Measurements from ENCODE around the gene ATOSA. TPM values are rescaled to one million over a fixed set of nuclear protein-coding genes. Genes with fewer than 3 reads are reported as not detected.

ATOSA gene
- total and polyA plus RNA-seq, 4 donors, result 12.8 to 77.8 (median 26.1) TPM

- 89% methylated on average over 1 of the region's 1 CpG for whole genome bisulfite sequencing
- peaks cover 2 to 36% (median 8%) of the 10 kb centered on the region in 4 donors for H3K36me3 ChIP-seq (ENCODE audit: control insufficient read depth in 4 of 4, insufficient read depth in 3 of 4, low read depth in 1 of 4, low read length in 3 of 4)
- no peak overlapping the region for H3K4me3 ChIP-seq (ENCODE audit: low read depth in 1 of 3, low read length in 3 of 3)
- no peak for DNase-seq (ENCODE audit: low spot score)
- H3K9me3 ChIP-seq (ENCODE audit: control insufficient read depth in 4 of 4, low read length in 3 of 4), result no peaks in the 10 kb centered on the region
- no peaks in the 10 kb centered on the region for H3K27me3 ChIP-seq (ENCODE audit: control insufficient read depth in 4 of 4, insufficient read depth in 4 of 4, low read length in 3 of 4)
- no peak overlapping the region for H3K9ac ChIP-seq (ENCODE audit: low read depth in 1 of 2, low read length in 2 of 2)
- TF ChIP-seq MAX (IDR thresholded peaks at IDR 0.05), result no peak
- peak in 1 of 2 donors; percentile 8 for TF ChIP-seq HNF4A (conservative IDR thresholded peaks at IDR 0.05)
- TF ChIP-seq CTCF (IDR thresholded peaks at IDR 0.05; ENCODE audit: low read depth, low read length, missing input control), result no peak
- TF ChIP-seq YY1 (IDR thresholded peaks at IDR 0.05), result peak; percentile 34
- no peak for TF ChIP-seq EGR1 (IDR thresholded peaks at IDR 0.05; ENCODE audit: low read depth in 2 of 2)
- H3K4me1 ChIP-seq (ENCODE audit: control insufficient read depth in 4 of 4, insufficient read depth in 4 of 4, low read length in 3 of 4), result peaks cover 10 to 56% (median 36%) of the 10 kb centered on the region in 4 donors
- H3K27ac ChIP-seq (ENCODE audit: low read depth in 1 of 2, low read length in 2 of 2), result no peak overlapping the region
Observed at GRCh38 chr15:52658955-52659354, 20.2 kb downstream of the ATOSA start.

GRCh38 chr15:52657338-52657737, 21.9 kb downstream of the ATOSA start:
- no peak overlapping the region for H3K27ac ChIP-seq (ENCODE audit: low read depth in 1 of 2, low read length in 2 of 2)
- WGBS, result 29% methylated on average over 1 of the region's 1 CpG
- H3K36me3 ChIP-seq (ENCODE audit: control insufficient read depth in 4 of 4, insufficient read depth in 3 of 4, low read depth in 1 of 4, low read length in 3 of 4), result peaks cover 2 to 34% (median 7%) of the 10 kb centered on the region in 4 donors
- H3K4me1 ChIP-seq (ENCODE audit: control insufficient read depth in 4 of 4, insufficient read depth in 4 of 4, low read length in 3 of 4), result peaks cover 15 to 61% (median 43%) of the 10 kb centered on the region in 4 donors
- H3K4me3 ChIP-seq (ENCODE audit: low read depth in 1 of 3, low read length in 3 of 3), result no peak overlapping the region
- no peak for TF ChIP-seq HNF4G (IDR thresholded peaks at IDR 0.05)
- no peak for TF ChIP-seq TAF1 (conservative IDR thresholded peaks at IDR 0.05)
- peak in 1 of 2 donors; percentile 7 for TF ChIP-seq RXRA (IDR thresholded peaks at IDR 0.05)
- TF ChIP-seq MAX (IDR thresholded peaks at IDR 0.05), result peak; percentile 18
- TF ChIP-seq HNF4A (conservative IDR thresholded peaks at IDR 0.05), result peak in 1 of 2 donors; percentile 12
- no peak for TF ChIP-seq EGR1 (IDR thresholded peaks at IDR 0.05; ENCODE audit: low read depth in 2 of 2)
- TF ChIP-seq REST (IDR thresholded peaks at IDR 0.05), result no peak
- no peak for TF ChIP-seq SP1 (IDR thresholded peaks at IDR 0.05)
- TF ChIP-seq ATF3 (IDR thresholded peaks at IDR 0.05), result no peak
- TF ChIP-seq JUND (IDR thresholded peaks at IDR 0.05), result peak; percentile 8 to 36
- no peak for TF ChIP-seq FOXA2 (IDR thresholded peaks at IDR 0.05)
- TF ChIP-seq YY1 (IDR thresholded peaks at IDR 0.05), result peak; percentile 73
- no peak for TF ChIP-seq NR2F2 (IDR thresholded peaks at IDR 0.05)
- H3K9me3 ChIP-seq (ENCODE audit: control insufficient read depth in 4 of 4, low read length in 3 of 4), result no peaks in the 10 kb centered on the region
- no peak overlapping the region for H3K9ac ChIP-seq (ENCODE audit: low read depth in 1 of 2, low read length in 2 of 2)
- DNase-seq (ENCODE audit: low spot score), result no peak
- no peaks in the 10 kb centered on the region for H3K27me3 ChIP-seq (ENCODE audit: control insufficient read depth in 4 of 4, insufficient read depth in 4 of 4, low read length in 3 of 4)

All from liver (tissue), 9 donors.